Activated CD8-positive, alpha-beta memory T cell treated with anti-CD3 and anti-CD28 coated beads for 24 hours (primary cell): ENCODE results near the gene SNW1.
"Not testable (repeated sequence)": the region's sequence is repeated elsewhere in the genome, so short reads cannot be mapped to it uniquely, and the experiment has no call there.

Experiments
- DNase-seq: peaks from one replicate; pipeline ENCODE4 v3.0.0-alpha.2; 2020

SNW1 gene

GRCh38 chr14:77760381-77761204 lies at the start of gene SNW1:
Gene SNW1, minus strand, starts transcription at chr14:77761156. Its CDS starts 29 bp downstream, at chr14:77761127.
- peak; percentile 91 for DNase-seq

GRCh38 chr14:77809011-77809410 lies 48.1 kb upstream of the SNW1 start:
- DNase-seq, result no peak

GRCh38 chr14:77808250-77808649 lies 47.3 kb upstream of the SNW1 start:
- DNase-seq, result no peak

- no peak for DNase-seq
Measured at GRCh38 chr14:77805706-77806105, 44.8 kb upstream of the SNW1 start.

GRCh38 chr14:77804592-77804991 lies 43.6 kb upstream of the SNW1 start:
- no peak for DNase-seq

- DNase-seq, result no peak
Measured at GRCh38 chr14:77800814-77801213, 39.9 kb upstream of the SNW1 start.

- peak; percentile 96 for DNase-seq
Measured at GRCh38 chr14:77799863-77800730, 39.1 kb upstream of the SNW1 start, which contains the start of gene ADCK1. Gene ADCK1, plus strand, starts transcription at chr14:77800109. Its CDS starts 18,870 bp downstream, at chr14:77818979.

GRCh38 chr14:77799456-77799855 lies 38.5 kb upstream of the SNW1 start:
- not testable (repeated sequence) for DNase-seq

GRCh38 chr14:77794357-77794756 lies 33.4 kb upstream of the SNW1 start:
- no peak for DNase-seq

- not testable (repeated sequence) for DNase-seq
Measured at GRCh38 chr14:77793255-77793654, 32.3 kb upstream of the SNW1 start.

GRCh38 chr14:77791225-77791600 lies 30.3 kb upstream of the SNW1 start:
- no peak for DNase-seq

- DNase-seq, result no peak
Measured at GRCh38 chr14:77790566-77791224, 29.7 kb upstream of the SNW1 start.

- DNase-seq, result no peak
Measured at GRCh38 chr14:77786148-77786547, 25.2 kb upstream of the SNW1 start.

GRCh38 chr14:77782202-77782601 lies 21.2 kb upstream of the SNW1 start:
- no peak for DNase-seq

- DNase-seq, result not testable (repeated sequence)
Measured at GRCh38 chr14:77773966-77774365, 13.0 kb upstream of the SNW1 start.

- DNase-seq, result not testable (repeated sequence)
Measured at GRCh38 chr14:77768442-77769069, 7.6 kb upstream of the SNW1 start.

GRCh38 chr14:77763978-77764377 lies 3.0 kb upstream of the SNW1 start:
- no peak for DNase-seq

- no peak for DNase-seq
Measured at GRCh38 chr14:77763316-77763715, 2.4 kb upstream of the SNW1 start.

GRCh38 chr14:77761205-77761931 lies 412 bp upstream of the SNW1 start:
- no peak for DNase-seq

GRCh38 chr14:77752799-77753516 lies 8.0 kb downstream of the SNW1 start:
- no peak for DNase-seq

GRCh38 chr14:77752266-77752665 lies 8.7 kb downstream of the SNW1 start:
- DNase-seq, result no peak
